GM12891 (cell line): Measurements from ENCODE around the gene MRPL34.

ENCODE experiments used
- DNase-seq: peaks from one replicate; pipeline ENCODE4 v3.0.0; 2011; ENCODE audit warnings: low spot score; ENCODE audit not compliant: insufficient read length
- FAIRE-seq: peaks from 2 replicates; lab custom pipeline; 2011; peaks lifted over from hg19 to GRCh38; lab: Jason Lieb, UNC
- PAX5 ChIP-seq: IDR thresholded peaks from 2 replicates; pipeline ENCODE4 v1.6.1; 2011; ENCODE audit warnings: low read length, moderate library complexity, mild to moderate bottlenecking; ENCODE audit not compliant: insufficient read depth, severe bottlenecking
- POLR2A ChIP-seq: IDR thresholded peaks from 2 replicates; pipeline ENCODE4 v1.6.1; 2011; ENCODE audit warnings: low read depth, low read length, control low read depth
- POLR2AphosphoS5 ChIP-seq: IDR thresholded peaks from 2 replicates; pipeline ENCODE4 v1.6.1; 2011; ENCODE audit warnings: low read depth, low read length, control low read depth
- POU2F2 ChIP-seq: IDR thresholded peaks from 2 replicates; pipeline ENCODE4 v1.6.1; 2011; ENCODE audit warnings: low read depth, mild to moderate bottlenecking, control low read depth, low read length, moderate library complexity
- SPI1 ChIP-seq: IDR thresholded peaks from 2 replicates; pipeline ENCODE4 v1.6.1; 2011; ENCODE audit warnings: low read depth, low read length, control low read depth
- TAF1 ChIP-seq: IDR thresholded peaks from 2 replicates; pipeline ENCODE4 v1.6.1; 2011; ENCODE audit warnings: low read depth, low read length, control low read depth

The MRPL34 gene

GRCh38 chr19:17309198-17309964, 3.7 kb downstream of the MRPL34 start, which contains the start of gene DDA1:
TSS of gene DDA1 (plus strand) at chr19:17309563. CDS start at chr19:17309655, 92 bp downstream.
- DNase-seq (peak; percentile 98), FAIRE-seq (peak; percentile 100)
- TF ChIP-seq TAF1 = peak; percentile 61; the same call in 1 of the 2 replicates
- TF ChIP-seq POLR2AphosphoS5 = peak; percentile 70; the same call in 1 of the 2 replicates
- peak; percentile 59; the same call in 1 of the 2 replicates for TF ChIP-seq POLR2A
- TF ChIP-seq PAX5 = no peak
- peak; percentile 29; the same call in 1 of the 2 replicates for TF ChIP-seq SPI1
- TF ChIP-seq POU2F2 = peak; percentile 17; the same call in 1 of the 2 replicates

GRCh38 chr19:17309965-17310461, 4.3 kb downstream of the MRPL34 start:
- TF ChIP-seq POU2F2 (no peak), POLR2A (no peak), TAF1 (no peak), POLR2AphosphoS5 (no peak), SPI1 (no peak), PAX5 (no peak)
- FAIRE-seq = peak; percentile 51
- no peak for DNase-seq

DNA sequence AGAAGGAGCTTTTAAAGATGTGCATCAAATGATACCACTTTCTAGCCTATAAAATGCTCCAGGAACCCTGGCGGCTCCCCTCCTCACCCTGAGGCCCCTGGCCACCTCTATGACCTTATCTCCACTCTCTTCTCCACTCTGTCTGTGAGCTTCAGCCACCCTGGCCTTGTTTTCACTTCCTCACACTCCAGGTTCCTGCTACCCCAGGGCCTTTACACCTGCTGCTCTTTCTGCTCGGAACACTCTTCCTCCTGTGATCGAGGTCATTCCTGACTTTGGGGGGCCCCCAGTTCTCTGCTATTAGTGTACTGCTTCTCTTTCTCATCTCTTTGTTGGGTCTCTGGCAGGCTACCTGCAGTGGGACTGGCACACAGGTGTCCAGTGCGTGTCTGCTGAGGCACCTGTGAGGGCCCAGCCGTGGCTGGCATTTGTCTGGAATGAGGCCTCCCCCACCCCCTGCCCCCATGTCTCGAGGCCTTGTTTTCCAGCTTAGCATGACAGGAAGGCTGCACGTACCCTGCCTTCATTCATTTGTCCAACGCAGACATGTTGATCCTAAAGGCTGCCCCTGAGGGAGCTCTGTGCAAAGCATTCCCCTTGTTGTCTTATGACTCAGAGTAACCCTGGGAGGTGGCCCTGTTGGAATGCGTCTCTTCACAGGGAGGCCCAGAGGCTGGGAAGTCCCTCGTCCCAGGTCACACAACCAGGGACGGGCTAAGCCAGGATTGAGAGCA, 6.0 kb downstream of the MRPL34 start:
- DNase-seq = no peak
- TF ChIP-seq SPI1 = peak; percentile 32
- TF ChIP-seq POU2F2 = no peak
- no peak for FAIRE-seq

DNA sequence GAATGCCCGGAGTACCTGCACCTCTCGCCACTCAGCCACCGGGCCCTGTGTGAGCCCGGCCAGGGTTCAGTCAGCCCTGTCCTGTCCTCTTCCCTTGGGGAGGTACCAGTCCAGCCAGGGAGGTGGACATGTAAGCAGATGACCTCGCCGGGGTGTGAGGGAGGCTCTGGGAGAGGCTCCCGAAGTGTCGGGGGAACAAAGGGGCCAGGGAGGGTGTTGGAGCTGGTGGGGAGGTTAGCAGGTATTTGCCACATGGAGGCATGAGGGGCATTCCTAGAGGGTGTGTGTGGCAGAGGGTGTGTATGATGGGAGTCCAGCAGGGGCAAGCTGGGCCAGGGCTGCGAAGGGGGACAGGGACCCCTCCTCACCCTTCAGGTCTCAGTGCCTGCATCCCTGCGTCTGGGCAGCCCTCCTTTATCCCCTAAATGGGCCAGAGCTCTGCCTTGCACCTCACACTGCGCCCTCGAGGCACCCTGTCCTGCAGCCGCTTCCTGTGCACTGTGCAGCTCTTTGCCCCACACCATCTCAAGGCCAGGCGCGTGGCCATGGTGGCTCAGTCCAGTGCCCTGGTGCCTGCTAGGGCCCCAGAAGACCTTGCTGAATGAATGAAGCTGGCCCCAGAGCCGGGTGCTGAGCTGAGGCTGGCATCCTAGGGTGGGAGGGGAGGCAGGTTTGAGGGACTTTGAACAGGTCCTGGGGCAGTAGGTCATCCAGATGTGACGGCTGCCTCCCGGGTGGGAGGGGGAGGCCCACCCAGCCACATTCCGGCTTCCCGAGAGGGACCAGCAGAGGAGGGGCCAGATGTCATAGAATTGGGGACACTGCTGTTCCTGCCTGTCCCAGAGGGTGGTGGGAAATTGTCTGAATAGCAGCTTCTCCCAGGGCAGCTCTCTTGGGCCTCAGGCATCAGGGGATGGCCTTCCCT, 6.8 kb downstream of the MRPL34 start:
- no peak for FAIRE-seq
- no peak for DNase-seq
- TF ChIP-seq TAF1 (no peak), PAX5 (no peak), POLR2A (no peak), POU2F2 (no peak), SPI1 (no peak), POLR2AphosphoS5 (no peak)

DNA sequence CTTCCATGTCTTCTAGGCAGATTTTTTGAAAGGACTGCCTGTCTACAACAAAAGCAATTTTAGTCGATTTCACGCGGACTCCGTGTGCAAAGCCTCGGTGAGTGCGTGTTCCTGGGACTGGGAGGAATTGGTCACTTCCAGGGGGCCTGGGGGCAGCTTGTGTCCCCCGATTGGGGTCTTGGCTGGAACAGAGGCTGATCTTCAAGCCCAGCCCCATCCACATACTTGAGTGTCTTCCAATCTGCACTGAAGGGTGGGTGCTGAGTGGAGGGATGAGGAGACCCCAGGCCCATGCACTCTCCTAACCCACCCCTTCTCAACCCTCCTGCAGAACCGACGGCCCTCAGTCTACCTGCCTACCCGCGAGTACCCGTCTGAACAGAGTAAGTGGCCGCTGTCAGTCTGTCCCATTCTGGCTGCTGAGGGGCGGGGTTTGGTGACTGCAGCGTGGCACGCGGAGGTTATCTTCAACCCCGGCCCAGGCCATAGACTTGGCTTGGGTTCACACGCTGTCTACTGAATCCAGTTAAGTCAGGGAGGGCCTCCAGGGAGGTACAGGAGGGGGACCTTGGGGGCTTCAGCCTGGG, 8.4 kb downstream of the MRPL34 start:
- FAIRE-seq (no peak), DNase-seq (no peak)
- no peak for TF ChIP-seq SPI1
- TF ChIP-seq POLR2A = no peak
- no peak for TF ChIP-seq POU2F2
- no peak for TF ChIP-seq POLR2AphosphoS5
- TF ChIP-seq TAF1 = no peak
- TF ChIP-seq PAX5 = no peak

DNA sequence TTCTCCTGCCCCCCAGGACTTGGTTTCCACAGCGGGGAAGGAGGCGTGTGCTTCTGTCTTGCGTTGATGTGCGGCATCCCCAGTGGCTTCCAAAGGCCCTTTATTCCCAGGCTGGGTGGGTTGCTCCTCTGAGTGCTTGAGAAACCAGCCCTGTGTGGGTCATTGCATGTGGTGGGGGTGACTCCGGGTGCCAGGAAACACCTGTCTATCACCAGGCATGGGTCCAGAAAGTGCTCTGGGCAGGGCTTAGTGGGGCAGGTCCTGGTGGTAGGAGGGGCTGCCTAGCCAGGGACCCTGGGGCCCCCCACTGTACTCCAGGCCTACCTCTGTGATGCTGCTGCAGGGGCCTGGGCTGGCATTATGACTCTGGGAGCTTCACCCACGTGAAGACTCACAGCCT, 13.3 kb downstream of the MRPL34 start:
- DNase-seq (no peak), FAIRE-seq (no peak)
- TF ChIP-seq SPI1 = no peak
- TF ChIP-seq POU2F2 = no peak
- no peak for TF ChIP-seq PAX5
- TF ChIP-seq POLR2AphosphoS5 = no peak
- no peak for TF ChIP-seq TAF1
- no peak for TF ChIP-seq POLR2A

DNA sequence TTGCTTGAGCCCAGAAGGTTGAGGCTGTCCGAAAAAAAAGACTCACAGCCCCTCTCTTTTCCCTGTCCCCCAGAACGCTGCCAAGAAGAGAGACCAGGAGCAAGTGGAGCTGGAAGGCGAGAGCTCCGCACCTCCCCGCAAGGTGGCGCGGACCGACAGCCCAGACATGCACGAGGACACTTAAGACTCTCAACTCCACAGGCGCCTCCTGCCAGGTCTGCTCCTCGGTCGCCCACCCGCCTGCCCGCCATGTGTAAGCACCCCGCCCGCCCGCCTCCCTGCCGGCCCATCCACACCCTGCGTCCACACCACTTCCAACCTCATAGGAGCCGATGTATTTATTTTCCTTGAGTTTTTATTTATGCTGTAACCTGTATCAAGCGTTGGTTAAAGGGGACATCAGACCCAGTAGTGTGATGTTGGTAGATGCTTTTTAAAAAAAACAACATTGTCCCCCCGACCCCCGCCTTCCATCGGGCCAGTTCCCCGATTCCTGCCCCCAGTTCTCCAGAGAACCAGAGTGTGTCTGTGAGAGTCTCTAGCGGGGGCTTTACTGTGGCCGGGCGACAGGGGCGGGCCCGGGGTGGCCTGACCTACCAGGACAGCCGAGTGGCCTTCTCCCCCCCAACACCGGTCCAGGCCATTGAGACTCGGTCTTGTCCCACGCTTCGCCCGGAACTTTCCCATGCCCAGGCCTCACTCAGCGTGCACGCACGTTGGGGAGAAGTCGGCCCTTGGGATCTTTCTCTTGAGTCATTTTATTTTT, 14.0 kb downstream of the MRPL34 start:
- DNase-seq (no peak), FAIRE-seq (no peak)
- TF ChIP-seq POLR2A = no peak
- no peak for TF ChIP-seq POLR2AphosphoS5
- no peak for TF ChIP-seq SPI1
- no peak for TF ChIP-seq TAF1
- TF ChIP-seq PAX5 = no peak
- TF ChIP-seq POU2F2 = no peak
